Measurements from ENCODE around the gene NTN4. TPM values are rescaled to one million over a fixed set of nuclear protein-coding genes. Genes with fewer than 3 reads are reported as not detected.

Gene NTN4
- total and polyA plus RNA-seq, 10 of the 15 experiments (the other 5 are each of a cell fraction or from before 2014, with no cell fraction given): 0.15 TPM; not detected in 9

DNA sequence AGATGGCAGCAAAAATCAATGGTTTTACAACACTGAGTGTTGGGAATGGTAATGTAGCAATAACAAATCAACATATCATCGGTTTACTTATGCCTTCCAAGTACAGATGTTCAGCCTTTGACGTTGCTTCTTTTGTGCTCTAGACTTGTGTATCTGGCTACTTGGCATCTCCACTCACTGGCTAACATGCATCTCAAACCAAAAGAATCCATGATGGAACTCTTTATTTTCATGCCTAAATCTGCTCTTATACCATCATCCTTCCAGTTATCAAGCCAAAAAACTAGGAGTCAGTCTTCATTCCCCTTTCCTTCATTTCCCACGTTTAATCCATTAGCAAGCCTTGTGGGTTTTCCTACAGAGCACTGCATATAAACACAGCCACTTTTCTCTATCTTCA, 150.0 kb downstream of the NTN4 start:
- no peak for FAIRE-seq
- no peak overlapping the region for H3K27ac ChIP-seq (ENCODE audit: control insufficient read depth, insufficient read depth)
- peaks cover 0 to 3% of the 10 kb centered on the region in 2 experiments; a peak in 2 of 4 replicates for H3K27me3 ChIP-seq (replicated peaks in 1 of 2; ENCODE audit: control insufficient read depth in 2 of 2, insufficient read depth in 2 of 2, low read length in 1 of 2)
- no peaks in the 10 kb centered on the region for H3K4me1 ChIP-seq (ENCODE audit: control insufficient read depth, insufficient read depth, low read length)
- POLR2A ChIA-PET: no interaction called here
- H3K9me3 ChIP-seq (replicated peaks; ENCODE audit: control insufficient read depth, insufficient read depth, low read length): no peaks in the 10 kb centered on the region
- in situ Hi-C loops (cut with MboI): no loop called here
- no peak overlapping the region for H3K4me3 ChIP-seq
- no peak overlapping the region for H3K9ac ChIP-seq (ENCODE audit: control insufficient read depth, insufficient read depth, low read length)
- H3K4me2 ChIP-seq (ENCODE audit: control insufficient read depth, insufficient read depth): no peak overlapping the region
- no peak for DNase-seq (ENCODE audit: low read depth, low spot score)
- H2AFZ ChIP-seq (ENCODE audit: control insufficient read depth, low read depth, low read length): no peak overlapping the region
- CTCF ChIA-PET: no interaction called here
- no peak for TF ChIP-seq NFYA (IDR thresholded peaks at IDR 0.05; ENCODE audit: borderline replicate concordance, low read depth, low read length)
- TF ChIP-seq TCF12 (IDR thresholded peaks at IDR 0.05; ENCODE audit: low read depth, low read length): no peak
- TF ChIP-seq, protein P1, sequence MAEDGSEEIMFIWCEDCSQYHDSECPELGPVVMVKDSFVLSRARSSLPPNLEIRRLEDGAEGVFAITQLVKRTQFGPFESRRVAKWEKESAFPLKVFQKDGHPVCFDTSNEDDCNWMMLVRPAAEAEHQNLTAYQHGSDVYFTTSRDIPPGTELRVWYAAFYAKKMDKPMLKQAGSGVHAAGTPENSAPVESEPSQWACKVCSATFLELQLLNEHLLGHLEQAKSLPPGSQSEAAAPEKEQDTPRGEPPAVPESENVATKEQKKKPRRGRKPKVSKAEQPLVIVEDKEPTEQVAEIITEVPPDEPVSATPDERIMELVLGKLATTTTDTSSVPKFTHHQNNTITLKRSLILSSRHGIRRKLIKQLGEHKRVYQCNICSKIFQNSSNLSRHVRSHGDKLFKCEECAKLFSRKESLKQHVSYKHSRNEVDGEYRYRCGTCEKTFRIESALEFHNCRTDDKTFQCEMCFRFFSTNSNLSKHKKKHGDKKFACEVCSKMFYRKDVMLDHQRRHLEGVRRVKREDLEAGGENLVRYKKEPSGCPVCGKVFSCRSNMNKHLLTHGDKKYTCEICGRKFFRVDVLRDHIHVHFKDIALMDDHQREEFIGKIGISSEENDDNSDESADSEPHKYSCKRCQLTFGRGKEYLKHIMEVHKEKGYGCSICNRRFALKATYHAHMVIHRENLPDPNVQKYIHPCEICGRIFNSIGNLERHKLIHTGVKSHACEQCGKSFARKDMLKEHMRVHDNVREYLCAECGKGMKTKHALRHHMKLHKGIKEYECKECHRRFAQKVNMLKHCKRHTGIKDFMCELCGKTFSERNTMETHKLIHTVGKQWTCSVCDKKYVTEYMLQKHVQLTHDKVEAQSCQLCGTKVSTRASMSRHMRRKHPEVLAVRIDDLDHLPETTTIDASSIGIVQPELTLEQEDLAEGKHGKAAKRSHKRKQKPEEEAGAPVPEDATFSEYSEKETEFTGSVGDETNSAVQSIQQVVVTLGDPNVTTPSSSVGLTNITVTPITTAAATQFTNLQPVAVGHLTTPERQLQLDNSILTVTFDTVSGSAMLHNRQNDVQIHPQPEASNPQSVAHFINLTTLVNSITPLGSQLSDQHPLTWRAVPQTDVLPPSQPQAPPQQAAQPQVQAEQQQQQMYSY (CRISPR knock-in tag; IDR thresholded peaks at IDR 0.05): no peak
- TF ChIP-seq, protein P2, sequence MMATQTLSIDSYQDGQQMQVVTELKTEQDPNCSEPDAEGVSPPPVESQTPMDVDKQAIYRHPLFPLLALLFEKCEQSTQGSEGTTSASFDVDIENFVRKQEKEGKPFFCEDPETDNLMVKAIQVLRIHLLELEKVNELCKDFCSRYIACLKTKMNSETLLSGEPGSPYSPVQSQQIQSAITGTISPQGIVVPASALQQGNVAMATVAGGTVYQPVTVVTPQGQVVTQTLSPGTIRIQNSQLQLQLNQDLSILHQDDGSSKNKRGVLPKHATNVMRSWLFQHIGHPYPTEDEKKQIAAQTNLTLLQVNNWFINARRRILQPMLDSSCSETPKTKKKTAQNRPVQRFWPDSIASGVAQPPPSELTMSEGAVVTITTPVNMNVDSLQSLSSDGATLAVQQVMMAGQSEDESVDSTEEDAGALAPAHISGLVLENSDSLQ (IDR thresholded peaks at IDR 0.05): no peak
- TF ChIP-seq SP1 (IDR thresholded peaks at IDR 0.05; ENCODE audit: low read depth, low read length): no peak
- no peak for TF ChIP-seq MEF2A (IDR thresholded peaks at IDR 0.05; ENCODE audit: insufficient read depth, low read depth, low read length)
- no peak for TF ChIP-seq SIN3A (IDR thresholded peaks at IDR 0.05; ENCODE audit: low read depth, low read length)
- TF ChIP-seq, protein P3, sequence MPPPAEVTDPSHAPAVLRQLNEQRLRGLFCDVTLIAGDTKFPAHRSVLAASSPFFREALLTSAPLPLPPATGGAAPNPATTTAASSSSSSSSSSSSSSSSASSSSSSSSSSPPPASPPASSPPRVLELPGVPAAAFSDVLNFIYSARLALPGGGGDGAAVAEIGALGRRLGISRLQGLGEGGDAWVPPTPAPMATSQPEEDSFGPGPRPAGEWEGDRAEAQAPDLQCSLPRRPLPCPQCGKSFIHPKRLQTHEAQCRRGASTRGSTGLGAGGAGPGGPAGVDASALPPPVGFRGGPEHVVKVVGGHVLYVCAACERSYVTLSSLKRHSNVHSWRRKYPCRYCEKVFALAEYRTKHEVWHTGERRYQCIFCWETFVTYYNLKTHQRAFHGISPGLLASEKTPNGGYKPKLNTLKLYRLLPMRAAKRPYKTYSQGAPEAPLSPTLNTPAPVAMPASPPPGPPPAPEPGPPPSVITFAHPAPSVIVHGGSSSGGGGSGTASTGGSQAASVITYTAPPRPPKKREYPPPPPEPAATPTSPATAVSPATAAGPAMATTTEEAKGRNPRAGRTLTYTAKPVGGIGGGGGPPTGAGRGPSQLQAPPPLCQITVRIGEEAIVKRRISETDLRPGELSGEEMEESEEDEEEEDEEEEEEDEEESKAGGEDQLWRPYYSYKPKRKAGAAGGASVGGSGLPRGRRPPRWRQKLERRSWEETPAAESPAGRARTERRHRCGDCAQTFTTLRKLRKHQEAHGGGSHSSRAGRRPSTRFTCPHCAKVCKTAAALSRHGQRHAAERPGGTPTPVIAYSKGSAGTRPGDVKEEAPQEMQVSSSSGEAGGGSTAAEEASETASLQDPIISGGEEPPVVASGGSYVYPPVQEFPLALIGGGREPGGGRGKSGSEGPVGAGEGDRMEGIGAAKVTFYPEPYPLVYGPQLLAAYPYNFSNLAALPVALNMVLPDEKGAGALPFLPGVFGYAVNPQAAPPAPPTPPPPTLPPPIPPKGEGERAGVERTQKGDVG (CRISPR knock-in tag; IDR thresholded peaks at IDR 0.05): no peak
- TF ChIP-seq FOXM1 (IDR thresholded peaks at IDR 0.05; ENCODE audit: low read depth, low read length): no peak
- TF ChIP-seq FOXK2 (IDR thresholded peaks at IDR 0.05): no peak
- TF ChIP-seq, protein P4, sequence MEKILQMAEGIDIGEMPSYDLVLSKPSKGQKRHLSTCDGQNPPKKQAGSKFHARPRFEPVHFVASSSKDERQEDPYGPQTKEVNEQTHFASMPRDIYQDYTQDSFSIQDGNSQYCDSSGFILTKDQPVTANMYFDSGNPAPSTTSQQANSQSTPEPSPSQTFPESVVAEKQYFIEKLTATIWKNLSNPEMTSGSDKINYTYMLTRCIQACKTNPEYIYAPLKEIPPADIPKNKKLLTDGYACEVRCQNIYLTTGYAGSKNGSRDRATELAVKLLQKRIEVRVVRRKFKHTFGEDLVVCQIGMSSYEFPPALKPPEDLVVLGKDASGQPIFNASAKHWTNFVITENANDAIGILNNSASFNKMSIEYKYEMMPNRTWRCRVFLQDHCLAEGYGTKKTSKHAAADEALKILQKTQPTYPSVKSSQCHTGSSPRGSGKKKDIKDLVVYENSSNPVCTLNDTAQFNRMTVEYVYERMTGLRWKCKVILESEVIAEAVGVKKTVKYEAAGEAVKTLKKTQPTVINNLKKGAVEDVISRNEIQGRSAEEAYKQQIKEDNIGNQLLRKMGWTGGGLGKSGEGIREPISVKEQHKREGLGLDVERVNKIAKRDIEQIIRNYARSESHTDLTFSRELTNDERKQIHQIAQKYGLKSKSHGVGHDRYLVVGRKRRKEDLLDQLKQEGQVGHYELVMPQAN (conservative IDR thresholded peaks at IDR 0.05): no peak
- no peaks in the 10 kb centered on the region for H4K20me1 ChIP-seq (ENCODE audit: control insufficient read depth, insufficient read depth)
- intact Hi-C loops (cut with micrococcal nuclease; ENCODE audit: unreplicated experiment): no loop called here
- SMC1A ChIA-PET (ENCODE audit: uncharacterized antibody, unreplicated experiment): no interaction called here
- WGBS (ENCODE audit: insufficient coverage, insufficient replicate concordance, low lambda C conversion rate, missing lambda C conversion rate): 31% methylated on average over 3 of the region's 3 CpGs
- ATAC-seq: no peak
- BruUV-seq (replicated peaks): no TSS peak
- no peaks in the 10 kb centered on the region for H3K79me2 ChIP-seq (ENCODE audit: control insufficient read depth, insufficient read depth, low read length)
- RAD21 ChIA-PET (ENCODE audit: unreplicated experiment): no interaction called here
- H3K36me3 ChIP-seq (ENCODE audit: control insufficient read depth in 2 of 2, insufficient read depth in 2 of 2, low read length in 1 of 2): no peaks in the 10 kb centered on the region
